T-helper 1 cell (primary cell): ENCODE results near the gene AWAT2.

Experiments used
- DNase-seq, 5 donors: peaks; one replicate each; pipeline ENCODE4 v3.0.0-alpha.2; 2012 to 2020

The AWAT2 gene

DNA sequence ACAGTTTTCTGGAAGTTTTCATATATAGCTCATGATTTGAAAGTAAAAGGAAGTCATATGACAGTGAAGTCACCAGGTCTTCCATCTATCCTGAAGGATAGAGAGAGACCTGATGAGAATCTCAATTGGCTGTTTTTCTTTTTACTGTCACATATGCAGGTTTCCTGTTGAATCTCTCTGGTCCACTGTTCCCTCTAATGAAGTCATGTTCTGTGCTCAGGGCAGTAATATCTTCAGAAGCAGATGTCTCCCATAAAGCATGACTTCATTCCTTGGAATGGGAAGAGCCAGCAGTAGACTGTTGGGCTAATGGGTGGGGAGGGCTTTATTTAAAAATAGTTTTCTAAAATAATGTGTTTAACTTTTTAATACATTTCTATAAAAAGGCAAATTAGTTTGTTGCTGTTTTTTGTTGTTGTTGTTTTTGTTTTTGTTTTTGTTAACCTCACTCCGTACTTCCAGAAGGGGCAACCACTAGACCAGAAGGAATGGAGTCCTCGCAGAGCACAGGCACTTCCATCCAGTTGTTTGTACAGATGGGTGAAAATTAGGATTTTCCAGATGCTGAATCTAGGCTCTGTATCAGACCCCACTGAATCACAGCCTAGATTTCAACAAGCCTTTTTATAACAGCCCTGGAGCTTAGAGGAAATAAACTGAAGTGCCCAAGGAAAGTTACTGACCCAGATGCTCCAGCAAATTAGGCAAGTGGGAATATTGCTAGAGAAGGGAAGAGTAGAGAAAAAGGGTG lies 54.2 kb downstream of the AWAT2 start:
- no peak for DNase-seq

- DNase-seq = no peak
These were observed 56.2 kb downstream of the AWAT2 start for GRCh38 chrX:69993494-69993893.

- DNase-seq = no peak
These were observed 58.1 kb downstream of the AWAT2 start for GRCh38 chrX:69991685-69992084.
